ENCODE measurements around the gene RHOV. TPM values are rescaled to one million over a fixed set of nuclear protein-coding genes. Genes with fewer than 3 reads are reported as not detected.

RHOV gene
- total RNA-seq, 2 donors from 2014 or later: not detected

GRCh38 chr15:40854161-40854560, 19.9 kb downstream of the RHOV start:
- intact Hi-C loops (cut with DNase I): no loop called here
- ATAC-seq: no peak
- no peak for DNase-seq

- ATAC-seq (no peak), DNase-seq (no peak)
- intact Hi-C loops (cut with DNase I): no loop called here
Observed at GRCh38 chr15:40853241-40853890, 20.7 kb downstream of the RHOV start.

- intact Hi-C loops (cut with DNase I): no loop called here
Observed at GRCh38 chr15:40852529-40852928, 21.5 kb downstream of the RHOV start.

GRCh38 chr15:40850576-40851112, 23.4 kb downstream of the RHOV start:
- ATAC-seq: no peak
- intact Hi-C loops (cut with DNase I): no loop called here
- DNase-seq: no peak

More at GRCh38 chr15:40852529-40852928, 21.5 kb downstream of the RHOV start:
- DNase-seq (no peak), ATAC-seq (no peak)

GRCh38 chr15:40847223-40847961, 26.6 kb downstream of the RHOV start:
- intact Hi-C loops (cut with DNase I): no loop called here
- DNase-seq (peak; percentile 56), ATAC-seq (peak in 1 of 2 donors; percentile 81)

- ATAC-seq: no peak
- intact Hi-C loops (cut with DNase I): no loop called here
- no peak for DNase-seq
Observed at GRCh38 chr15:40846841-40847222, 27.2 kb downstream of the RHOV start.

GRCh38 chr15:40845511-40846284, 28.3 kb downstream of the RHOV start:
- peak; percentile 14 to 61 for ATAC-seq
- DNase-seq: no peak
- intact Hi-C loops (cut with DNase I): no loop called here

- ATAC-seq (no peak), DNase-seq (no peak)
- intact Hi-C loops (cut with DNase I): no loop called here
Observed at GRCh38 chr15:40845036-40845435, 29.0 kb downstream of the RHOV start.

GRCh38 chr15:40844696-40845030, 29.4 kb downstream of the RHOV start:
- ATAC-seq (peak; percentile 25 to 33), DNase-seq (peak; percentile 34)
- intact Hi-C loops (cut with DNase I): no loop called here

- intact Hi-C loops (cut with DNase I): no loop called here
- DNase-seq (peak; percentile 36), ATAC-seq (peak; percentile 55 to 66)
Observed at GRCh38 chr15:40843885-40844695, 29.9 kb downstream of the RHOV start, which contains the start of gene SPINT1. Gene SPINT1 (plus strand): TSS chr15:40844048. CDS start chr15:40844555, 507 bp downstream.

GRCh38 chr15:40843261-40843884, 30.7 kb downstream of the RHOV start:
- ATAC-seq (no peak), DNase-seq (no peak)
- intact Hi-C loops (cut with DNase I): no loop called here

GRCh38 chr15:40841741-40842140, 32.3 kb downstream of the RHOV start:
- no peak for DNase-seq
- intact Hi-C loops (cut with DNase I): no loop called here
- no peak for ATAC-seq

- no peak for DNase-seq
- intact Hi-C loops (cut with DNase I): no loop called here
- ATAC-seq: no peak
Observed at GRCh38 chr15:40838756-40839155, 35.3 kb downstream of the RHOV start.

- no peak for DNase-seq
- no peak for ATAC-seq
- intact Hi-C loops (cut with DNase I): no loop called here
Observed at GRCh38 chr15:40836020-40836419, 38.0 kb downstream of the RHOV start.

GRCh38 chr15:40832903-40833302, 41.1 kb downstream of the RHOV start:
- ATAC-seq (no peak), DNase-seq (no peak)
- intact Hi-C loops (cut with DNase I): no loop called here

GRCh38 chr15:40831861-40832260, 42.2 kb downstream of the RHOV start:
- intact Hi-C loops (cut with DNase I): no loop called here
- ATAC-seq: no peak
- DNase-seq: no peak

GRCh38 chr15:40830884-40831283, 43.1 kb downstream of the RHOV start:
- ATAC-seq (no peak), DNase-seq (no peak)
- intact Hi-C loops (cut with DNase I): no loop called here

- DNase-seq (no peak), ATAC-seq (no peak)
- intact Hi-C loops (cut with DNase I): no loop called here
Observed at GRCh38 chr15:40829115-40829514, 44.9 kb downstream of the RHOV start.

All from left cardiac atrium (tissue), 4 donors.